Body of pancreas (tissue), 4 donors: ENCODE results near the gene LIPJ.

ENCODE experiments used
- POLR2A ChIP-seq, 3 donors: fragments of 450-650 bp; IDR thresholded peaks; one replicate each; pipeline ENCODE4 v1.6.1; 2016; ENCODE audit warnings: antibody characterized with exemption in 3 of 3, mild to moderate bottlenecking in 2 of 3
- TF ChIP-seq, protein P1 (sequence below), 7 experiments: fragments of 450-650 bp in 4 of 7; fragments of 200-600 bp in 3 of 7; sonication (generic) in 3 of 7; IDR thresholded peaks; one replicate each; pipeline ENCODE4 v1.5.1; 2016 to 2019; ENCODE audit warnings: antibody characterized with exemption in 7 of 7

- TF ChIP-seq, protein P1, sequence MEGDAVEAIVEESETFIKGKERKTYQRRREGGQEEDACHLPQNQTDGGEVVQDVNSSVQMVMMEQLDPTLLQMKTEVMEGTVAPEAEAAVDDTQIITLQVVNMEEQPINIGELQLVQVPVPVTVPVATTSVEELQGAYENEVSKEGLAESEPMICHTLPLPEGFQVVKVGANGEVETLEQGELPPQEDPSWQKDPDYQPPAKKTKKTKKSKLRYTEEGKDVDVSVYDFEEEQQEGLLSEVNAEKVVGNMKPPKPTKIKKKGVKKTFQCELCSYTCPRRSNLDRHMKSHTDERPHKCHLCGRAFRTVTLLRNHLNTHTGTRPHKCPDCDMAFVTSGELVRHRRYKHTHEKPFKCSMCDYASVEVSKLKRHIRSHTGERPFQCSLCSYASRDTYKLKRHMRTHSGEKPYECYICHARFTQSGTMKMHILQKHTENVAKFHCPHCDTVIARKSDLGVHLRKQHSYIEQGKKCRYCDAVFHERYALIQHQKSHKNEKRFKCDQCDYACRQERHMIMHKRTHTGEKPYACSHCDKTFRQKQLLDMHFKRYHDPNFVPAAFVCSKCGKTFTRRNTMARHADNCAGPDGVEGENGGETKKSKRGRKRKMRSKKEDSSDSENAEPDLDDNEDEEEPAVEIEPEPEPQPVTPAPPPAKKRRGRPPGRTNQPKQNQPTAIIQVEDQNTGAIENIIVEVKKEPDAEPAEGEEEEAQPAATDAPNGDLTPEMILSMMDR (IDR thresholded peaks at IDR 0.05) = no peak
- TF ChIP-seq POLR2A (IDR thresholded peaks at IDR 0.05) = no peak
These were observed 56.4 kb downstream of the LIPJ start for GRCh38 chr10:88642963-88643362.
